PC-9 (cell line): ENCODE data around the gene SFSWAP. TPM values are rescaled to one million over a fixed set of nuclear protein-coding genes. Genes with fewer than 3 reads are reported as not detected.

Experiments used
- BruUV-seq: library from RNA; stranded (reverse); fragments of 400-500 nt; replicated peaks from 2 replicates; lab custom pipeline; 2021; lab: Mats Ljungman, UMichigan
- CTCF ChIA-PET: fragments of 300-600 bp; sonication (Branson Sonifier 250); formaldehyde crosslinking; loops from one replicate; lab custom pipeline; 2022; ENCODE audit warnings: antibody characterized with exemption; lab: Charles Lee
- POLR2A ChIA-PET: fragments of 300-600 bp; sonication (Branson Sonifier 250); formaldehyde crosslinking; loops from one replicate; lab custom pipeline; 2022; ENCODE audit warnings: antibody characterized with exemption; ENCODE audit not compliant: unreplicated experiment; lab: Charles Lee
- DNase-seq, 2 experiments: peaks; one replicate each; pipeline versions ENCODE4 v3.0.0 to v3.0.0-alpha.2; 2015 to 2022; ENCODE audit warnings: mixed read lengths in 1 of 2
- H2AFZ ChIP-seq: fragments of 200-600 bp; sonication (generic); 2 replicates; pipeline ENCODE4 v1.8.1; 2017; ENCODE audit warnings: antibody characterized with exemption
- H3F3A ChIP-seq: fragments of 200-600 bp; sonication (generic); 2 replicates; pipeline ENCODE4 v1.8.1; 2017; ENCODE audit warnings: antibody characterized with exemption, mild to moderate bottlenecking, low read depth; ENCODE audit not compliant: insufficient read depth
- H3K27ac ChIP-seq: fragments of 200-600 bp; sonication (generic); 2 replicates; pipeline ENCODE4 v1.6.1; 2016; ENCODE audit warnings: mixed run types
- H3K27me3 ChIP-seq: fragments of 200-600 bp; sonication (generic); 2 replicates; pipeline ENCODE4 v1.6.1; 2016; ENCODE audit warnings: low read depth, mixed run types; ENCODE audit not compliant: insufficient read depth
- H3K36me3 ChIP-seq: fragments of 200-600 bp; sonication (generic); 2 replicates; pipeline ENCODE4 v1.6.1; 2016; ENCODE audit warnings: low read depth, mixed run types
- H3K4me1 ChIP-seq: fragments of 200-600 bp; sonication (generic); replicated peaks from 2 replicates; pipeline ENCODE4 v1.6.1; 2016; ENCODE audit warnings: mixed run types; ENCODE audit not compliant: insufficient read depth
- H3K4me2 ChIP-seq: fragments of 200-600 bp; sonication (generic); 2 replicates; pipeline ENCODE4 v1.6.1; 2017; ENCODE audit warnings: mixed run types
- H3K4me3 ChIP-seq: fragments of 200-600 bp; sonication (generic); 2 replicates; pipeline ENCODE4 v1.6.1; 2016; ENCODE audit warnings: mixed run types
- H3K79me2 ChIP-seq: fragments of 200-600 bp; sonication (generic); 2 replicates; pipeline ENCODE4 v1.6.1; 2017; ENCODE audit warnings: low read depth, mixed run types
- H3K9me2 ChIP-seq: fragments of 200-600 bp; sonication (generic); 2 replicates; pipeline ENCODE4 v1.8.1; 2017; ENCODE audit warnings: mild to moderate bottlenecking; ENCODE audit not compliant: insufficient read depth
- H3K9me3 ChIP-seq: fragments of 200-600 bp; sonication (generic); 2 replicates; pipeline ENCODE4 v1.8.1; 2016; ENCODE audit warnings: low read depth; ENCODE audit not compliant: insufficient read depth
- H4K20me1 ChIP-seq: fragments of 200-600 bp; sonication (generic); 2 replicates; pipeline ENCODE4 v1.8.1; 2017; ENCODE audit not compliant: insufficient read depth
- CTCF ChIP-seq: fragments of 200-600 bp; sonication (generic); conservative IDR thresholded peaks from 2 replicates; pipeline ENCODE4 v1.6.1; 2017; ENCODE audit warnings: mixed run types, antibody characterized with exemption, mild to moderate bottlenecking, moderate library complexity
- EZH2 ChIP-seq: fragments of 200-600 bp; sonication (generic); IDR thresholded peaks from 2 replicates; pipeline ENCODE4 v1.8.0; 2017; ENCODE audit warnings: antibody characterized with exemption, low read depth
- intact Hi-C: fragments of 100-400 bp; cut with micrococcal nuclease; formaldehyde crosslinking; loops from one replicate; pipeline ENCODE4 v1.10.0; 2022; ENCODE audit not compliant: unreplicated experiment
- total RNA-seq: library from RNA; stranded (reverse); gene quantifications from 2 replicates; pipeline ENCODE4 v1.2.3, GENCODE V29; 2021

Gene SFSWAP
- total RNA-seq, 1 experiment from 2014 or later, result 40.7 TPM

- no peak overlapping the region for H3K4me3 ChIP-seq
- peaks cover 12% of the 10 kb centered on the region; the same call in 1 of the 2 replicates for H3K36me3 ChIP-seq
- H3K4me2 ChIP-seq, result no peak overlapping the region
- no peak overlapping the region for H2AFZ ChIP-seq
- no peak overlapping the region for H3K27ac ChIP-seq
- 0 out of 2 replicates have a peak, but pooled peaks cover 3% of the 10 kb centered on the region for H4K20me1 ChIP-seq
- H3F3A ChIP-seq, result peaks cover 33% of the 10 kb centered on the region
- H3K9me3 ChIP-seq, result no peaks in the 10 kb centered on the region
- intact Hi-C loops, result no loop called here
- H3K4me1 ChIP-seq, result peaks cover 18% of the 10 kb centered on the region
- peaks cover 2% of the 10 kb centered on the region; the same call in 1 of the 2 replicates for H3K79me2 ChIP-seq
- POLR2A ChIA-PET, result no interaction called here
- TF ChIP-seq EZH2, result no peak
- no peak for TF ChIP-seq CTCF
- no peak for DNase-seq
- H3K9me2 ChIP-seq, result no peaks in the 10 kb centered on the region
- H3K27me3 ChIP-seq, result no peaks in the 10 kb centered on the region
- BruUV-seq, result no TSS peak
- CTCF ChIA-PET, result no interaction called here
Observed at GRCh38 chr12:131732996-131733615, 22.2 kb downstream of the SFSWAP start.

GRCh38 chr12:131733874-131734273 is 23.0 kb downstream of the SFSWAP start:
- no peaks in the 10 kb centered on the region for H3K9me3 ChIP-seq
- TF ChIP-seq CTCF (no peak), EZH2 (no peak)
- peaks cover 38% of the 10 kb centered on the region for H3F3A ChIP-seq
- H3K36me3 ChIP-seq, result peaks cover 16% of the 10 kb centered on the region; the same call in 1 of the 2 replicates
- H3K4me1 ChIP-seq, result peaks cover 23% of the 10 kb centered on the region
- BruUV-seq, result no TSS peak
- peaks cover 6% of the 10 kb centered on the region; the same call in 1 of the 2 replicates for H3K79me2 ChIP-seq
- H3K9me2 ChIP-seq, result no peaks in the 10 kb centered on the region
- H3K4me3 ChIP-seq, result no peak overlapping the region
- H2AFZ ChIP-seq, result no peak overlapping the region
- H3K27ac ChIP-seq, result no peak overlapping the region
- H4K20me1 ChIP-seq, result 0 out of 2 replicates have a peak, but pooled peaks cover 3% of the 10 kb centered on the region
- no peak overlapping the region for H3K4me2 ChIP-seq
- CTCF ChIA-PET, result no interaction called here
- intact Hi-C loops, result no loop called here
- DNase-seq, result no peak
- POLR2A ChIA-PET, result no interaction called here
- H3K27me3 ChIP-seq, result no peaks in the 10 kb centered on the region

- peaks cover 16% of the 10 kb centered on the region; the same call in 1 of the 2 replicates for H3K36me3 ChIP-seq
- TF ChIP-seq EZH2 (no peak), CTCF (no peak)
- no TSS peak for BruUV-seq
- 0 out of 2 replicates have a peak, but pooled peaks cover 3% of the 10 kb centered on the region for H4K20me1 ChIP-seq
- peaks cover 38% of the 10 kb centered on the region for H3F3A ChIP-seq
- H3K27me3 ChIP-seq, result no peaks in the 10 kb centered on the region
- H3K4me1 ChIP-seq, result peaks cover 23% of the 10 kb centered on the region
- no peak overlapping the region for H3K4me2 ChIP-seq
- H3K9me2 ChIP-seq, result no peaks in the 10 kb centered on the region
- H3K9me3 ChIP-seq, result no peaks in the 10 kb centered on the region
- no peak overlapping the region for H3K4me3 ChIP-seq
- H2AFZ ChIP-seq, result no peak overlapping the region
- ChIA-PET POLR2A (no interaction called here), CTCF (no interaction called here)
- H3K27ac ChIP-seq, result no peak overlapping the region
- DNase-seq, result no peak
- peaks cover 9% of the 10 kb centered on the region; the same call in 1 of the 2 replicates for H3K79me2 ChIP-seq
- intact Hi-C loops, result no loop called here
Observed at GRCh38 chr12:131734336-131735152, 23.7 kb downstream of the SFSWAP start.
